Stimulated activated CD4-positive, alpha-beta T cell treated with anti-CD3 and anti-CD28 coated beads, TNF-alpha, amount 100 ng/mL, for 4 hours (primary cell): ENCODE measurements around the gene EP400.
"Not testable (repeated sequence)": the region's sequence is repeated elsewhere in the genome, so short reads cannot be mapped to it uniquely, and the experiment has no call there.

Experiments used
- DNase-seq, 3 experiments: peaks; one replicate each; pipeline ENCODE4 v3.0.0-alpha.2; 2020; ENCODE audit warnings: low read depth in 3 of 3

The EP400 gene

GRCh38 chr12:132045751-132046150 is 96.0 kb downstream of the EP400 start:
- DNase-seq = no peak

- no peak for DNase-seq
Measured at GRCh38 chr12:132046561-132046960, 96.8 kb downstream of the EP400 start.

- not testable (repeated sequence) for DNase-seq
Measured at GRCh38 chr12:132047630-132048029, 97.9 kb downstream of the EP400 start.

DNA sequence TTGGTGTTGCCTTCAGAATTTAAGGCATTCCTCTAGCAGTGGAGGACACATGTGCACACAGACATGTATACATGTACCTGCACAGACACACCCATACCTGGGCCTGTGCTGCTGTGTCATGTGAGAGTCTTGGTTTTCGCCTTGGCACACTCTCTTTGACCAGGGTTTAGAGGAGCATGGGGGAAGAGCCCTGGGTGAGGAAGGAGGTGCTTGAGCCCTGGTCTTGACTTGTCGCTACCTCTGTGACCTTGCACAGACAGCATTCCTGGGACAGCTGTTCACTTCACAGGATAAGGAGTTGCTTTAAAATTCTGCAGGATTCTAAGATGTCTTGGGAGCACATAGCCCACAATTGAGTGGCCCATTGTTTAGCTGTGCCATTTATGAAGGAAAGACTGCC is 99.7 kb downstream of the EP400 start:
- no peak for DNase-seq

GRCh38 chr12:132049876-132050275 is 100.1 kb downstream of the EP400 start:
- DNase-seq = no peak

- DNase-seq = not testable (repeated sequence)
Measured at GRCh38 chr12:132051718-132052117, 102.0 kb downstream of the EP400 start.

DNA sequence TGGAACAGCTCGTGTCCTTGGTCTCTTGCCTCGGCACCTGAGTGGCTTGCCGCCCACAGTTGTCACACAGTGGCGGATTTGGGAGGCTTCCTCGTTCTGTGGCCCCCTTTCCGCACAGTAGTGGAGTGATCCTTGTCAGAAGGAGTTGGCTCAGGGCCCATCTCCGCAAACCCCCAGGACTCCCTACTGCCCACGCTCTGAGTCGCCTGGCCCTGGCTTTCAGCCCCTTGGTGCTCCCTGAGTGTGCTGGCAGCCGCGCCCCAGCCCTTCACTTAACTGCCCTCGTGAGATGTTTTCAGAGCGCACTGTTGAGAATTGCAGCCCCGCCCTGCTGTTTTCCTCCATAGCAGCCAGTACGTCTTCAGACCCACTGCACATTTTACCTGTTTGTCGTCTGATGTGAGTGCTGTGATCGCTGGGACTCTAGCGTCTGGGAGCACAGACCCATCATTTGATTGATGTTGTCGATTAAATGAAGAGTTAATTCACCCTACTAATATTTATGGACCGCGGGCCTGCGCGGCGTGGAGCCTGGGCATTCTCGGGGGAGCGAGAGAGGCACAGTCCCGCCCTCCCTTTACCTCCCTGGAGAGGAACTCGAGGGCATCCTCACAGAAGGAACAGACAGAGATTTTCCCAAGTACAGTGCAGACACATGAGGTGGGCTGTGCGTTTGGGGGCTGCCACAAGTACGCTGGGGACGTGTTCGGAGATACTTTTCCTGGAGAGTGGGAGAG is 102.6 kb downstream of the EP400 start:
- no peak for DNase-seq

DNA sequence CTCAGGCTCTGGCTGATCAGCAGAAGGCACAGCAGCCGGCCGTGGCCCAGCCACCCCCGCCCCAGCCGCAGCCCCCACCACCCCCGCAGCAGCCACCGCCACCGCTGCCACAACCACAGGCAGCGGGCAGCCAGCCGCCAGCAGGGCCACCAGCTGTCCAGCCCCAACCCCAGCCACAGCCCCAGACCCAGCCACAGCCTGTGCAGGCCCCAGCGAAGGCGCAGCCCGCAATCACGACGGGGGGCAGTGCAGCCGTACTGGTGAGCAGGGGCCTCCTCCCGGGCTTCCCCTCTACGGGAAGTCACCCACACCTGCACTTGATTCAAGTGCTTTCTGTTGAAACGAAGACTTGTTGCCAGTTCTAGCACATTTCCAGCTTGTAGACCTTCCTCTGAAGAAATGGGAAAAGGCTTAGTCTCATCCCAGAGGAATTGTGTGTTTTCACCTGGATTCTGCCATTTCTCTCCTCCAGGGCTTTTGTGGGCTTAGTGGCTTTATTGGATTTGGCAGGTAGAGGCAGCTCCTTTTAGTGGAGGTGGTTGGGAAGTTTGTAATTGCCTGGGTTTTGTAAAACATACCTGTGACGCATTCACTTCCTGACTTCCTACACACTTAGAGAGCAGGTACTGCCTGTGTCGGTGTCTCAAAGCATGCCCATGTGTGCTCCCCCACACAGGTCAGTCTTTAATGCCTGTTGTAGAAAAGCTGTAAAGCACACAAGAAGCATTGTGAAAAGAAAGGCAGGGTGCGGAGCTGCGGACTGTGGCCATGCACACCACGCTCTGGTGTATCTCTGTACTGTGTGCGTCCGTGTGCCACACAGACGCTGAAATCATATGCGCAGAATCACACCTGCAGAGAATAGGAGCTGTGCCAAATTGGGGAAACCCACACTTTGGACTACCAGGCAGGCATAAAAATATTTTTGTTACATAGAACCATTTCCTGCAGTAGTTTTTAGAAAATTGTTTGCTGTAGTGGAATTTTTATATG is 103.9 kb downstream of the EP400 start:
- no peak for DNase-seq

DNA sequence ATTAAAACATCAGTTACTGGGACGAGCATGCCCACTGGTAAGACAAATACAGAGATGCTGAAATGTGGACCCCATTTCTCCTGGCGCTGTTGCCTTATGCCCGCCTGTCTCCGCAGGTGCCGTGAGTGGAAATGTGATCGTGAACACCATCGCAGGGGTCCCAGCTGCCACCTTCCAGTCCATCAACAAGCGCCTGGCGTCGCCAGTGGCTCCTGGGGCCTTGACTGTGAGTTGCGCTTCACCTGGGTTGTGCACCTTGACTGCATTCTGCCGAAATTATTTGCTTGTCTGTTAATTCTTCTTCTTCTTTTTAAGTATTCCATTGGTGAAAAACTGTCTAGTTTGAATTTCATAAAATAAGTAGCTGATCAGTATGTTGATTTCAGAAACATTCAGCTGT is 105.2 kb downstream of the EP400 start:
- no peak for DNase-seq

DNA sequence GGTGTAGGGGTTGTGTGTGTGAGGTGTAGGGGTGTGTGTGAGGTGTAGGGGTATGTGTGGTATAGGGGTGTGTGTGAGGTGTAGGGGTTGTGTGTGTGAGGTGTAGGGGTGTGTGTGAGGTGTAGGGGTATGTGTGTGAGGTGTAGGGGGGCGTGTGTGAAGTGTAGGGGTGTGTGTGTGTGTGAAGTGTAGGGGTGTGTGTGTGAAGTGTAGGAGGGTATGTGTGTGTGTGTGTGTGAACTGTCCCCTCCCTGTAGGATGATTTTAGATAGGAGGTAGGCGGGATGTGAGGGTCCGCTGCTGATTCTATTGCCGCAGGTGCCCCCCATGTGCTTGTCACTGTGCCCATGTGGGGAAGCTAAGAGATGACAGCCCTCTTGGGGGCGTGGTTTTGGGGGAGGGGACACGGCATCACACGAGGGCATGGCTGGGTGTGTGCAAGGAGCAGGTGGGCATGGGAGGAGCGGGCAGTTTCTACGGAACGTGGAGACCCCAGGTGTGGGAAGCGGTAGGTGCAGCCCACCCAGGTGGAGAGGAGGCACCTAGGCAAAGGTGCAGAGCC is 105.9 kb downstream of the EP400 start:
- DNase-seq = no peak

GRCh38 chr12:132056320-132056719 is 106.6 kb downstream of the EP400 start:
- no peak for DNase-seq

DNA sequence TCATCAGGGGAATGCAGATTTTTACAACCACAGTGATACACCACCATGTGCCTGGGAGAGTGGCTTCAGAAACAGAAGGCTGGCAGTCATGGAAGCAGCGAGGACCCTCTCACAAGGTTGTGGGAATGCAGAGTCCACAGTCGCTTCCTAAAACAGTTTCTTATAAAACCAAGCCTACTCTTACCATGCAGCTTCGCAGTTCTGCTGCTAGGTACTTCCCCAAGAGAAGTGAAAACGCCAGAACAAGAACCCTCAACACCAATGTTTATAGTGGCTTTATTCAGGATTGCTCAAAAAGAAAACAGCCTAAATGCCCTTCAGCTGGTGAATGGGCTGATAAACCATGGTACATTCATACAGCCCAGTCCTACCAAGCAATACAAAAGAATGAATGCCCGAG is 107.2 kb downstream of the EP400 start:
- DNase-seq = no peak

- DNase-seq = no peak
Measured at GRCh38 chr12:132057691-132058090, 107.9 kb downstream of the EP400 start.

GRCh38 chr12:132061197-132061596 is 111.5 kb downstream of the EP400 start:
- DNase-seq = no peak

DNA sequence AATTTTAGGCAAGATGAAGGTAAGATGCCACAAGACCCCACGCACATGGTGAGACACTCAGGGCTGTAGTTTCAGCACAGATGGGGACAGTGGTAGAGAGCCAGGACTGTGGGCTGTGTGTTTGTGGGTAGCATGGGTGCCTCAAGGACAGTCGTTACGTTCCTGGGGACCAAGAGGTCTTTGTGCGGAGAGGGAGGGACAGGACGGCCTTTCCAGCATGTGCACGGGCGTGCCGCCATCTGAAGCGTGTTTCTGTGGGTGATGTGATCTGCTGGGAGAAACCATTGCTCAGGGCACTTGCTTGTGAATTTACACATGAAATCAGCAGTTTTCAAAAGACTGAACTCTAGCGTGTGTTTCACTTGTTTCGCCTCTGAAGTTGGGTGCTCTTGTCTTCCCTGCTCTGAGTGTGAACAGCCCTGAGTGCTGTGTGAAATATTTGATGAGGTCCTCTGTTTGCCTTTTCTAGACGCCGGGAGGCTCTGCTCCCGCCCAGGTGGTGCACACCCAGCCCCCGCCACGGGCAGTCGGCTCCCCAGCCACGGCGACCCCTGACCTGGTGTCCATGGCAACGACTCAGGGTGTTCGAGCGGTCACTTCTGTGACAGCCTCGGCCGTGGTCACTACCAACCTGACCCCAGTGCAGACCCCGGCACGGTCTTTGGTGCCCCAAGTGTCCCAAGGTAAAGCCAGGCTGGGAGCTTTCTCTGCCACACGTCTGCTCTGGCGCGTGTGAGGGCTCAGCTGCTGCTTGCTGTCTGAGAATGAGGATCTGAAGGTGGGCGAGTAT is 112.1 kb downstream of the EP400 start:
- DNase-seq = no peak

DNA sequence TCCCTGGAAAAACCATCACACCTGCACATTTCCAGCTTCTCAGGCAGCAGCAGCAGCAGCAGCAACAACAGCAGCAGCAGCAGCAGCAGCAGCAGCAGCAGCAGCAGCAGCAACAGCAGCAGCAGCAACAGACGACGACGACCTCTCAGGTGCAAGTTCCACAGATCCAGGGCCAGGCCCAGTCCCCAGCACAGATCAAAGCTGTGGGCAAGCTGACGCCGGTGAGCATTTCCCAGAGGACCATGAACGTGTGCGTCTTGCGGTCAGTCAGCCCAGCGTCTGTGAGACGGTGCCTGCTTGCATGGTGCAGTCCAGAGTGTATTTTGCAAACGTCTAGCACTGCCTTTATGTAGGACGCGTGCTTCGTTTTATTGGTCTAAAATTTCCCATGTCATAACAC is 112.7 kb downstream of the EP400 start:
- DNase-seq = no peak

- DNase-seq = no peak
Measured at GRCh38 chr12:132063491-132063890, 113.7 kb downstream of the EP400 start.

GRCh38 chr12:132064631-132065030 is 114.9 kb downstream of the EP400 start:
- no peak for DNase-seq

GRCh38 chr12:132065203-132065602 is 115.5 kb downstream of the EP400 start:
- no peak for DNase-seq

GRCh38 chr12:132065609-132066344 is 116.0 kb downstream of the EP400 start:
- DNase-seq = no peak

- no peak for DNase-seq
Measured at GRCh38 chr12:132066345-132066685, 116.6 kb downstream of the EP400 start.
